ENCODE measurements around the gene RNF113B. TPM values are rescaled to one million over a fixed set of nuclear protein-coding genes. Genes with fewer than 3 reads are reported as not detected.

RNF113B gene
- total and polyA plus RNA-seq, 2 donors (not counting 1 experiment from before 2014, with no cell fraction given) = not detected

DNA sequence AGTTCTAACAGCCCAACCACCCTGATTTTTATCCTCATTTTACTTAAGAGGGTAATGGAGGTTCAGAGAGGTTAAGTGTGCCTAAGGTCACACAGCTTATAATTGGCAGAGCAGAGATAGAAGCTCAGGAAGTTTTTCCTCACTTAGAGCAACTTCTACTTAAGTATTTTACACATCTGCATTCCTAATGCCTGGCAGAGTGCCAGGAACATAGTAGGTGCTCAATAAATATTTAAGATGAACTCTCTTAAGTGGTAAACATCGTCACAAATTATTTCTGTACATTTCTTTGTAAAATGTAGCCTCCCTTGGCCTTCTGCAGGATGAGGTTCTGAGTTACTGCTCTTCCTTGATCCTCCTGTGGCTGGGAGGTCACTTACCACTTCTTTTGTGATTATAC lies 19.5 kb downstream of the RNF113B start:
- no peak overlapping the region for H3K9ac ChIP-seq (ENCODE audit: low read length)
- WGBS (ENCODE audit: insufficient coverage) = no CpG with 5 or more reads among the region's 1 CpG
- Mint-ChIP-seq H3K27me3 (peaks cover 13% of the 10 kb centered on the region), H3K27ac (no peak overlapping the region), H3K9me3 (ENCODE audit: insufficient read depth) (no peaks in the 10 kb centered on the region), H3K4me1 (no peaks in the 10 kb centered on the region), H3K4me3 (no peak overlapping the region)
- TF ChIP-seq EZH2 (IDR thresholded peaks at IDR 0.05; ENCODE audit: borderline replicate concordance, insufficient read depth, low read depth, low read length, poor library complexity, severe bottlenecking) = no peak
- TF ChIP-seq, protein P1, sequence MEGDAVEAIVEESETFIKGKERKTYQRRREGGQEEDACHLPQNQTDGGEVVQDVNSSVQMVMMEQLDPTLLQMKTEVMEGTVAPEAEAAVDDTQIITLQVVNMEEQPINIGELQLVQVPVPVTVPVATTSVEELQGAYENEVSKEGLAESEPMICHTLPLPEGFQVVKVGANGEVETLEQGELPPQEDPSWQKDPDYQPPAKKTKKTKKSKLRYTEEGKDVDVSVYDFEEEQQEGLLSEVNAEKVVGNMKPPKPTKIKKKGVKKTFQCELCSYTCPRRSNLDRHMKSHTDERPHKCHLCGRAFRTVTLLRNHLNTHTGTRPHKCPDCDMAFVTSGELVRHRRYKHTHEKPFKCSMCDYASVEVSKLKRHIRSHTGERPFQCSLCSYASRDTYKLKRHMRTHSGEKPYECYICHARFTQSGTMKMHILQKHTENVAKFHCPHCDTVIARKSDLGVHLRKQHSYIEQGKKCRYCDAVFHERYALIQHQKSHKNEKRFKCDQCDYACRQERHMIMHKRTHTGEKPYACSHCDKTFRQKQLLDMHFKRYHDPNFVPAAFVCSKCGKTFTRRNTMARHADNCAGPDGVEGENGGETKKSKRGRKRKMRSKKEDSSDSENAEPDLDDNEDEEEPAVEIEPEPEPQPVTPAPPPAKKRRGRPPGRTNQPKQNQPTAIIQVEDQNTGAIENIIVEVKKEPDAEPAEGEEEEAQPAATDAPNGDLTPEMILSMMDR (IDR thresholded peaks at IDR 0.05) = no peak
- H3K36me3 ChIP-seq (replicated peaks in 1 of 2; ENCODE audit: control extremely low read depth in 1 of 2, control insufficient read depth in 1 of 2, extremely low read depth in 1 of 2, insufficient read depth in 2 of 2, low read length in 1 of 2) = no peaks in the 10 kb centered on the region
- no peaks in the 10 kb centered on the region for H3K9me3 ChIP-seq (ENCODE audit: control extremely low read depth in 1 of 3, control insufficient read depth in 2 of 3, insufficient read depth in 1 of 3, low read length in 2 of 3)
- no peak overlapping the region for H3K4me2 ChIP-seq (replicated peaks; ENCODE audit: low read depth, low read length, poor library complexity, severe bottlenecking)
- CTCF ChIA-PET = no interaction called here
- POLR2A ChIA-PET = no interaction called here
- no peaks in the 10 kb centered on the region for H3K4me1 ChIP-seq (ENCODE audit: control insufficient read depth in 2 of 2, insufficient read depth in 2 of 2, low read length in 2 of 2)
- no peaks in the 10 kb centered on the region for H3K27me3 ChIP-seq (replicated peaks in 1 of 4; ENCODE audit: control extremely low read depth in 1 of 4, control insufficient read depth in 3 of 4, insufficient read depth in 4 of 4, low read length in 3 of 4)
- no peak overlapping the region for H3K4me3 ChIP-seq (ENCODE audit: control extremely low read depth in 1 of 5, extremely low read depth in 1 of 5, insufficient read depth in 1 of 5, low read depth in 2 of 5, low read length in 4 of 5)
- ATAC-seq (ENCODE audit: low read depth) (no peak), DNase-seq (no peak)
- H2AFZ ChIP-seq (ENCODE audit: insufficient read depth, low read depth, low read length, poor library complexity, severe bottlenecking) = no peak overlapping the region
- H3K27ac ChIP-seq (ENCODE audit: low read length in 2 of 2) = no peak overlapping the region
- no peaks in the 10 kb centered on the region for H3K79me2 ChIP-seq (ENCODE audit: control insufficient read depth, insufficient read depth, low read length)
- intact Hi-C loops (cut with micrococcal nuclease) = no loop called here
- no peaks in the 10 kb centered on the region for H4K20me1 ChIP-seq (ENCODE audit: control insufficient read depth, insufficient read depth, low read length, poor library complexity, severe bottlenecking)

DNA sequence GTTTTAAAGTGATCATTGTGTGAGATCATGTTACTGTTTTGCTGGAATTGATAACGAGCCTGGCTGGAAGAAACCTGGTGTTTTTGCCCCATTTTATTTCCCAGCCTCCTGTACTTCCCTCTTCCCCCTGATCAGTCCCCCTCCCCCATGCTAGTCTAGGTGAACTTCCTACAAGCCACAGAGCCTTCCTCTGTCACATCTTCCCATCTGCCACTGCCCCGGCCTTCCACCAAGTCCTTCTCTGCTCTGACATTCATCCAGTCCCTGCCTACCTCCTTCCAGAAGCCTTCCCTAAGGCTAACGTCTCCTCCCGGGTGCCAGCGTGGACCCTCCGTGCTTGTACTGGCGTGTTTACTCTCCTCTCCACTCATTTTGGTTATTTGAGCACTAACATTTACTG lies 19.9 kb downstream of the RNF113B start:
- H3K4me3 Mint-ChIP-seq = no peak overlapping the region
- Histone ChIP-seq H4K20me1 (ENCODE audit: control insufficient read depth, insufficient read depth, low read length, poor library complexity, severe bottlenecking) (no peaks in the 10 kb centered on the region), H3K79me2 (ENCODE audit: control insufficient read depth, insufficient read depth, low read length) (no peaks in the 10 kb centered on the region), H2AFZ (ENCODE audit: insufficient read depth, low read depth, low read length, poor library complexity, severe bottlenecking) (no peak overlapping the region), H3K4me3 (ENCODE audit: control extremely low read depth in 1 of 5, extremely low read depth in 1 of 5, insufficient read depth in 1 of 5, low read depth in 2 of 5, low read length in 4 of 5) (no peak overlapping the region), H3K27ac (ENCODE audit: low read length in 2 of 2) (no peak overlapping the region), H3K36me3 (replicated peaks in 1 of 2; ENCODE audit: control extremely low read depth in 1 of 2, control insufficient read depth in 1 of 2, extremely low read depth in 1 of 2, insufficient read depth in 2 of 2, low read length in 1 of 2) (no peaks in the 10 kb centered on the region), H3K4me2 (replicated peaks; ENCODE audit: low read depth, low read length, poor library complexity, severe bottlenecking) (no peak overlapping the region), H3K9ac (ENCODE audit: low read length) (no peak overlapping the region), H3K9me3 (ENCODE audit: control extremely low read depth in 1 of 3, control insufficient read depth in 2 of 3, insufficient read depth in 1 of 3, low read length in 2 of 3) (no peaks in the 10 kb centered on the region), H3K4me1 (ENCODE audit: control insufficient read depth in 2 of 2, insufficient read depth in 2 of 2, low read length in 2 of 2) (no peaks in the 10 kb centered on the region), H3K27me3 (replicated peaks in 1 of 4; ENCODE audit: control extremely low read depth in 1 of 4, control insufficient read depth in 3 of 4, insufficient read depth in 4 of 4, low read length in 3 of 4) (peaks cover 0 to 2% (median 0%) of the 10 kb centered on the region in 4 experiments)
- no peaks in the 10 kb centered on the region for H3K9me3 Mint-ChIP-seq (ENCODE audit: insufficient read depth)
- H3K27me3 Mint-ChIP-seq = peaks cover 17% of the 10 kb centered on the region
- POLR2A ChIA-PET = no interaction called here
- TF ChIP-seq, protein P1 (IDR thresholded peaks at IDR 0.05) = no peak
- TF ChIP-seq EZH2 (IDR thresholded peaks at IDR 0.05; ENCODE audit: borderline replicate concordance, insufficient read depth, low read depth, low read length, poor library complexity, severe bottlenecking) = no peak
- H3K4me1 Mint-ChIP-seq = no peaks in the 10 kb centered on the region
- 75% methylated on average over 3 of the region's 7 CpGs for WGBS (ENCODE audit: insufficient coverage)
- CTCF ChIA-PET = no interaction called here
- ATAC-seq (ENCODE audit: low read depth) = no peak
- no peak for DNase-seq
- intact Hi-C loops (cut with micrococcal nuclease) = no loop called here
- H3K27ac Mint-ChIP-seq = no peak overlapping the region

Measured in B cell (primary cell).